SK-N-DZ (cell line): ENCODE results near the gene PERCC1. TPM values are rescaled to one million over a fixed set of nuclear protein-coding genes. Genes with fewer than 3 reads are reported as not detected.
A peak's percentile ranks its signal among the peaks of the same experiment; 100 is the strongest.

ENCODE experiments used
- DNase-seq: peaks from one replicate; pipeline ENCODE4 v3.0.0-alpha.2; 2015; ENCODE audit warnings: low spot score
- polyA plus RNA-seq, 2 experiments: library from polyadenylated mRNA; depleted of rRNA; stranded (reverse); fragments of >200 nt; gene quantifications; 2 replicates each; pipeline ENCODE4 v1.2.3, GENCODE V29; 2014

PERCC1 gene
- polyA plus RNA-seq (2014; cell fraction: cytosol; rRNA removed), result 2.0 and 5.6 TPM in 2 replicates
- 1.2 and 3.3 TPM in 2 replicates for polyA plus RNA-seq (2014; cell fraction: nucleus; rRNA removed)

- peak; percentile 78 for DNase-seq
Observed at GRCh38 chr16:1430759-1431496, at the start of gene PERCC1. PERCC1 (plus strand) TSS chr16:1431078; CDS start chr16:1432594, 1,516 bp downstream.

DNA sequence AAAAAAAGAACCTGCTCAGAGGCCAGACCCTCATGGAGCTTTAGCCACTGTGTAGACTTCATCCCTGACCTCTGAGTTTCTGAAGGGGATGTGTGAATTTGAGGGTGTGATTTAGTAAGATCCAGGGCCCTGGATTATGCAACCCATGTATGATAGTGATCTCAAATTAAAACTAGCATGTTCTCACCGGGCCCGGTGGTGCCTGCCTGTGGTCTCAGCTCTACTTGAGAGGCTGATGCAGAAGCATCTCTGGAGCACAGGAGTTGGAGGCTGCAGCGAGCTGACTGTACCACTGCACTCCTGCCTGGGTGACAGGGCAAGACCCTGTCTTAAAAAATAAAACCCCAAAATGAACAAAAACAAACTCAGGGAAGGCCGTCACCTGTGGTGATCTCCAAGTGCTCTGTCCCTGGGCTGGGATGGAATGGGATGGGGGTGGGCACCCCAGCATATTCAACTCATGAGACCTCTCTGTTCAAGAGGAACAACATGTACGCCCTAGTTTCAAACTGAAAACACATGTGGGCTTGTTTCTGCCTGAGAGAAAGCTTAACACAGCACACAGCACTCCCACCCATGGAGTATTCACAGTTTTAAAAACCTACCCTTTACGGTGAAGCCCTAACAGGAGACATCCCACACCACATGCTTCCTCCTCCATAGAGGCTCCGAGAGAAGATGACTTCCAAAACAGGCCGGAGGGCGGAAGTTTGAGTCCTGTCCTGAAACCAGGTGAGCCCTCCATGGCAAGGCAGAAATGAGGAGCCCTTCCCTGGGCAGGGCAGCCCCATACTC, 49.1 kb upstream of the PERCC1 start:
- no peak for DNase-seq

DNA sequence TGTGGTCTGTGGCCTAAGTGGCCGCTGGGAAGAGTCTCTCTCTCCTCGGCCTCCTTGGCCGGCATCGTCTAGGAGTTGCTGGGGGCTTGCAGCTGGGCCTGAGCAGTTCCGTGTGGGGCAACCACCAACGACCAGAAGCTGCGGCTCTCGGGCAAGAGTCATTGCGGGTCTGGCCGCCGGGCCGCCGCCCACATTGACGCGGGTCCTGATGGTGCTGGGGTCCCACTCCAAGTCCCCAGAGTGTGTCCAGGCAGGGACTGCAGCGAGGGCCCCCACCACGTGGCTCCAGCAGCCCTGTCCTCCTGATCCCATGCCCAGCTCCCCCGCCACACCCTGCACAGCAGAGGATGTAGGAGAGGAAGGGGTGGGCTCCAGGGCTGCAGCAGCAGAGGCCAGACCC, 47.3 kb upstream of the PERCC1 start:
- no peak for DNase-seq

GRCh38 chr16:1385232-1385631, 45.6 kb upstream of the PERCC1 start:
- no peak for DNase-seq

- DNase-seq, result no peak
Observed at GRCh38 chr16:1387331-1387730, 43.5 kb upstream of the PERCC1 start.

GRCh38 chr16:1389762-1390161, 41.1 kb upstream of the PERCC1 start:
- no peak for DNase-seq

DNA sequence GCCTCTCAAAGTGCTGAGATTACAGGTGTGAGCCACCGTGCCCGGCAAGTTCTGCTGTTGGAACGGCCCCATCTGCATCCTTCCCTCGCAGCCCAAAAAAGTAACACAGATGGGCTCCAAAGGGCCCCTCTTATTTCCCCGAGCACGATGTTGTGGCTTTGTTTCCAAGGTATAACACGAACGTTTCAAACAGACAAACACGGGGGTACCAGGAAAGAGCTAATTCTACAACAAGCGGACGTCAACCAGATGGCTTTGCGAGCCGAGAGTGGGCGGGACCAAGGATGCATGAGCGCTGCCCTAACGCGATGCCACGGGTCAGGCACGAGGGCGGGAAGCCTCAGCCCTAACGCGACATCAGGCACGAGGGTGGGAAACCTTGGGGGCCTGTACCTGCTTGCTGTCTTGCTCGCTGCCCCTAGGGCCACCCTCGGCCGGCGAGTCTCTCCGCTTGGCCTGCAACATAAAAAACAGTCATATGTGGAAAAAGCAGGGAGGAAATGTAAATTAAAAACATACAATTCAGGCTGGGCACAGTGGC, 40.6 kb upstream of the PERCC1 start:
- DNase-seq, result no peak

- DNase-seq, result no peak
Observed at GRCh38 chr16:1392826-1393225, 38.1 kb upstream of the PERCC1 start.

GRCh38 chr16:1393613-1394176, 37.2 kb upstream of the PERCC1 start:
- DNase-seq, result no peak

DNA sequence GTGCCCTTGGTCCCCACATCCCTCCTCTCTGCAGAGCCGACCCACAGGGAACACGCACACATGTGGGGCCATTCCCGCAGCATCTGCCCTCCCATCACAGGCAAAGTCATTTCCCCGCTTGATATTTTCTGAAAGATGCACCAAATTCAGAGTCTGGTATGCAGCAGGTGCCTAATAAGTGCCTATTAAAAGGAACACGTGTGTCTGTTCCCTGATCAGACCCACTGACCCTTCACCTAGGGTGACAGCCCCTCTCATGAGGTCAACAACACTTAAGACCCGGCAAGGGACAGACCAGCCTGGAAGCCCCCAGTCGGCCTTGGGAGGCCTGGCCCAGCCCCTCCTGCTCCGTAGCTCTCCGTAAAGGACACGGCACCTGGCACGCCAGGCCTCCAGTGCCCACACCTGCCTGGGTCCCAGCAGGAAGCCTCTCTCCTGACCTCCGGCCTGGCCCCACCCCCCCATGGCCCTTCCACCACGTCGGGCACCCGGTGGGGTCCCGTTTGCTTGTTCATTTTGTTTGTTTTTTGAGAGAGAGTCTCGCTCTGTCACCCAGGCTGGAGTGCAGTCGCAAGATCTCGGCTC, 36.4 kb upstream of the PERCC1 start:
- DNase-seq, result no peak

GRCh38 chr16:1395444-1396031, 35.3 kb upstream of the PERCC1 start:
- no peak for DNase-seq

- no peak for DNase-seq
Observed at GRCh38 chr16:1397779-1398178, 33.1 kb upstream of the PERCC1 start.

DNA sequence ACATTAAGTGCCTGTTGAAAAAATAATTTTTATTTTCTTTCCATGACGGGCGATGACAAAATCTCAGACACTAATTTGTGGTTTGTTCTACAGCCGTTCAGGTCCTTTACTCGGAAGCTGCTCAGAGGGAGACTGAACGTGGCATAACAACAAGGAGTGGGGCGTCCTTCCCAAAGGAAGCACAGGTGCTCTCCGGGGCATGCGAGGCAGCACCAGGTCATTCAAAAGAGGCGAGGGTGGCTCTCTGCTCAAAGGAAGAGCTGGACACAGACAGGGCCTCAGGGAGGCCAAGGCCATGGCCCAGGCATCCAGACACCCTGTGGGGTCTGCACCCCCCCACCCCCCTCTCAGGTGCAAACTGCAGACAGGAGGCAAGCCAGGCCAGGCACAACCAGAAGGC, 32.5 kb upstream of the PERCC1 start:
- DNase-seq, result no peak

DNA sequence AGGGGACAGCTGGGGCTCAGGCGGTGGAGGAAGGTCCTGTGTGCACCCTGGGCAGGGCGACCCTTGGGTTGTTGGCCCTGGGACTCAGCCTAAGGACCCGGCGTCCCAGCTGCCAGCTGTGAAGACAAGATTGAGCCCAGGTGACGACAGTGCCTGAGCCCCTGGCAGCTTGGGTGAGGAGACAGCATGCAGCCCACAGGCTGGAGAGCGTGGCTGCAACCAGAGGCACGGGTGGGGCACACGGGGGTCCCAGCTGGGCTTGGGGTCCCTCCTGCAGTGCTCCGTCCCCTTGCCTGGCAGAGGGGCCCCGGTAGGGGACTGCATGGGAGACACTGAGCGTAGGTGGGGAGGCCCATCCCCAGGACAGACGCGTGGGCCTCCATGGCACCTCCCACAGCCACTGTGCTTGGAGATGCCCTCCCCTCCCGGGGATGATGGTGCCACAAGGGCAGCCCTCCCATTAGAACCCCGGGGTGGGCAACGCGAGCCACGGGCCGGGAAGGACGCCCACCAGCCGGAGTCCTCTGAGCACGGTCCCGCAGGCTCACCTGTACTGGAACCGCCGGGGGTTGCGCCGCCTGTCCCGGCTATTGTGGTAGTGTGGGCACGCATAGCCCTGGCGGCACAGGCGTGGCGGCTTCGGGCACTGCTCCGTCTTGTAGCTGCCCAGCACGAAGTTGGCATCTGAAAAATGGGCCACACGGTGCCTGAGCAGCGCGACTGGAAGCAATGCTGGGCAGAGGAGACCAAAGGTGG, 31.9 kb upstream of the PERCC1 start:
- DNase-seq, result no peak

- DNase-seq, result no peak
Observed at GRCh38 chr16:1401061-1401757, 29.7 kb upstream of the PERCC1 start.

DNA sequence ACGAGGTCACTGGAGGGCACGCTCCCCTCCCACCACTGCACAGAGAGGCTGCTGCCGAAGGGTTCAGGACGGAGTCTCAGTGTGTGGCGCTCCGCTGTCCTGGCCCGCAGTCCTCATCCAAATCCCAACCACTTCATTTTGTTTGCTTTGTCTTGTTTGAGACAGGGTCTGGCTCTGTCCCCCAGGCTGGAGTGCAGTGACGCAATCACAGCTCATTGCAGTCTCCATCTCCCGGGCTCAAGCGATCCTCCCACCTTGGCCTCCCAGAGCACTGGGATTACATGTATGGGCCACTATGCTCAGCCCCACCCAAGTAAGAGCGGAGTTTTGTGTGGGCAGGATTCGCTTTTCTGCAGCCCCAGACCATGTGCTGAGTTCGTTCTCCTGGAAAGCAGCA, 29.1 kb upstream of the PERCC1 start:
- no peak for DNase-seq

DNA sequence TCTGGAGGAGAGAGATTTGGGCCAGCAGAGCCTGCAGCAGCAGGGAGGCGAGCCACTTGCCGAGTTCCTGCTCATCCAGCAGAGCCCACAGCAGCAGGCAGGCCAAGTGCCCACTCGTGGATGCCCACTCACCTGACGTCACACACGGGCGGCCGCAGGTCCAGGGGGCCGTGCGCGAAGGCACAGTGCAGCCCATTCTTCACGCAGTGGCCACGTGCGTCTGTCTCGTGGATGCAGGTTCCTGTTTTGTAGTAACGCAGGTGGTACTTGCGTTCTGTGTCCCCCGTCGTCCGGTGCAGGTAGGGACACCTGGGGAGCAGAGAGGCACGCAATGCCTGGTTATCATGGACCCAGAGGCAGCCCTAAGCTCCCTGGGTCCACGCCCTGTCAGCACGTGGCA, 27.8 kb upstream of the PERCC1 start:
- no peak for DNase-seq

DNA sequence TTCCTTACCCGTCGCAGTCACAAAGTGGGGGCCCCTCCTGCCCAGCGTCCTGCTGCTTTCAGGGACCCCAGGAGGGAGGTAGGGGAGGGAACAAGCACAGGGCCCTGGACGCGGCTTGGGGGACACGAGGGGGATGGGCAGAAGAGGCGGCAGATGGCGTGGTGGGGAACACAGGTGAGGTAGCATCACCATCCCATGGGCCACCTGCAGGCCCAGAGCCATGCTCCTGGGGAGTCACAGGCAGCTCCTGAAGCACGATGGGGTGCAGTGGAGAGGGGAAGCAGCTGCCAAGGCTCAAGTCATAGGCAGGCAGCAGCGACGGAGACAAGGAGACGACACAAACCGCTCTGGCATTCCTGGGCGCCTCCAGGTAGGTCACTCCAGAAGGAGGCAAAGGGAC, 27.1 kb upstream of the PERCC1 start:
- no peak for DNase-seq

GRCh38 chr16:1407753-1408152, 23.1 kb upstream of the PERCC1 start:
- DNase-seq, result no peak

- DNase-seq, result peak; percentile 85
Observed at GRCh38 chr16:1408171-1408837, 22.6 kb upstream of the PERCC1 start.
